Measurements from ENCODE around the gene SPON2. TPM values are rescaled to one million over a fixed set of nuclear protein-coding genes. Genes with fewer than 3 reads are reported as not detected.

The SPON2 gene
- total RNA-seq, 3 donors from 2014 or later (not counting 1 experiment from before 2014, with no cell fraction given) = 1,124 to 1,574 (median 1,339) TPM

GRCh38 chr4:1195109-1195671, 22.8 kb upstream of the SPON2 start:
- TF ChIP-seq, protein P1, sequence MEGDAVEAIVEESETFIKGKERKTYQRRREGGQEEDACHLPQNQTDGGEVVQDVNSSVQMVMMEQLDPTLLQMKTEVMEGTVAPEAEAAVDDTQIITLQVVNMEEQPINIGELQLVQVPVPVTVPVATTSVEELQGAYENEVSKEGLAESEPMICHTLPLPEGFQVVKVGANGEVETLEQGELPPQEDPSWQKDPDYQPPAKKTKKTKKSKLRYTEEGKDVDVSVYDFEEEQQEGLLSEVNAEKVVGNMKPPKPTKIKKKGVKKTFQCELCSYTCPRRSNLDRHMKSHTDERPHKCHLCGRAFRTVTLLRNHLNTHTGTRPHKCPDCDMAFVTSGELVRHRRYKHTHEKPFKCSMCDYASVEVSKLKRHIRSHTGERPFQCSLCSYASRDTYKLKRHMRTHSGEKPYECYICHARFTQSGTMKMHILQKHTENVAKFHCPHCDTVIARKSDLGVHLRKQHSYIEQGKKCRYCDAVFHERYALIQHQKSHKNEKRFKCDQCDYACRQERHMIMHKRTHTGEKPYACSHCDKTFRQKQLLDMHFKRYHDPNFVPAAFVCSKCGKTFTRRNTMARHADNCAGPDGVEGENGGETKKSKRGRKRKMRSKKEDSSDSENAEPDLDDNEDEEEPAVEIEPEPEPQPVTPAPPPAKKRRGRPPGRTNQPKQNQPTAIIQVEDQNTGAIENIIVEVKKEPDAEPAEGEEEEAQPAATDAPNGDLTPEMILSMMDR (IDR thresholded peaks at IDR 0.05) = no peak
- Mint-ChIP-seq H3K27ac (no peak overlapping the region), H3K36me3 (peaks cover 9% of the 10 kb centered on the region), H3K4me1 (peaks cover 42 to 56% of the 10 kb centered on the region in 2 donors), H3K4me3 (no peak overlapping the region), H3K9me3 (no peaks in the 10 kb centered on the region), H3K27me3 (ENCODE audit: low read depth in 2 of 2) (no peaks in the 10 kb centered on the region)
- no peak for ATAC-seq
- Histone ChIP-seq H3K4me3 (ENCODE audit: low read length) (no peak overlapping the region), H3K9me3 (ENCODE audit: control insufficient read depth, insufficient read depth, low read length) (no peaks in the 10 kb centered on the region), H3K36me3 (ENCODE audit: control insufficient read depth, insufficient read depth, low read length) (peaks cover 28% of the 10 kb centered on the region), H3K4me1 (ENCODE audit: control insufficient read depth, insufficient read depth, low read length) (peaks cover 68% of the 10 kb centered on the region), H3K27ac (ENCODE audit: low read length) (no peak overlapping the region), H3K27me3 (ENCODE audit: control insufficient read depth, insufficient read depth, low read length) (no peaks in the 10 kb centered on the region)
- WGBS (ENCODE audit: insufficient coverage) = 94% methylated on average over 29 of the region's 29 CpGs
- DNase-seq = peak in 1 of 2 donors; percentile 13
- intact Hi-C loops (cut with micrococcal nuclease) = no loop called here

DNA sequence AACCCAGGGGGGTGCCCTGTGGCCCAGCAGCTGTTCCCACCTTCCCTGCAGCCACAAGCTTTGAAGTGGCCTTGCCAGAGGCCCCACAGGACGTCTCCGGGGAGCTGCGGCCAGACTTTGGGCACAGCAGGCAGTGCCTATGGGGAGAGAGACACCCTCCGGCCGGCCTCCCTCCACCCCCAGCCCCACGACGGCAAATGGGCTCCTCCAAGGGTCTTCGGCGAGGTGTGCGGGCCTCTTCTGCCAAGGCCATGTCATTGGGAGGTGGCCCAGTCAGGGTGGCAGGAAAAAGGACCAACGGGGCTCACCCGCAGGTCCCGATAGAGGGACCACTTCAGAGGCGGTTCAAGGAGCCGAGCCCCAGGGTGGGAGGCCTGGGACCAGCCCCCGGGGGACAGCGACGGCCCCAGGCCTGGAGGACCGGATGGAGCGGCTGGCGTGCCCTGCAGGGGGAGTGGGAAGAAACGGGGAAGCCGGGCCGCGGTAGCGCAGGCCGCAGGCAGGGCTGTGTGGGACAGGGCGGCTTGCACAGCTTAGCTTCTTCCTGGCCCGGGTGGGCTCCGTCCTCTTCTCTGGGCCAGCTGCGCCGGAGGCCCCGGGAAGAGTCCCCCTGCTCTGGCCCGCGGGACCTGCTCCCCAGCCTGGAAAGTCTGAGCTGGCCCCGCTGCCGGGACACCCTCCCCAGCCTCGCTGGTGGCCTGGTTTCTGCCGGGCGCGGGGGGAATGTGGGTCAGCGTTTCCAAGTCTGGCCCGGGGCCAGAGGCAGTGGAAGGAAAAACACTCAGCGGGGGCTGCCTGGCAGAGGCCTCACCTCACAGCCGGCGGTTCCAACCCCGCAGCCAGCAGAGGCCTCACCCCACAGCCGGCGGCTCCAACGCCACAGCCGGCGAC, 21.9 kb upstream of the SPON2 start:
- peak overlapping the region; percentile 52 for H3K27ac ChIP-seq (ENCODE audit: low read length)
- no peaks in the 10 kb centered on the region for H3K9me3 ChIP-seq (ENCODE audit: control insufficient read depth, insufficient read depth, low read length)
- 87% methylated on average over 52 of the region's 52 CpGs for WGBS (ENCODE audit: insufficient coverage)
- ATAC-seq = peak in 1 of 3 donors; percentile 15
- Mint-ChIP-seq H3K4me3 (no peak overlapping the region), H3K9me3 (no peaks in the 10 kb centered on the region), H3K27ac (peak overlapping the region in 1 of 2 donors; percentile 65), H3K36me3 (peaks cover 9% of the 10 kb centered on the region), H3K27me3 (ENCODE audit: low read depth in 2 of 2) (no peaks in the 10 kb centered on the region), H3K4me1 (peaks cover 35 to 50% of the 10 kb centered on the region in 2 donors)
- intact Hi-C loops (cut with micrococcal nuclease) = no loop called here
- H3K4me1 ChIP-seq (ENCODE audit: control insufficient read depth, insufficient read depth, low read length) = peaks cover 58% of the 10 kb centered on the region
- peaks cover 27% of the 10 kb centered on the region for H3K36me3 ChIP-seq (ENCODE audit: control insufficient read depth, insufficient read depth, low read length)
- no peaks in the 10 kb centered on the region for H3K27me3 ChIP-seq (ENCODE audit: control insufficient read depth, insufficient read depth, low read length)
- TF ChIP-seq, protein P1 (IDR thresholded peaks at IDR 0.05) = no peak
- peak; percentile 2 to 15 for DNase-seq
- no peak overlapping the region for H3K4me3 ChIP-seq (ENCODE audit: low read length)

DNA sequence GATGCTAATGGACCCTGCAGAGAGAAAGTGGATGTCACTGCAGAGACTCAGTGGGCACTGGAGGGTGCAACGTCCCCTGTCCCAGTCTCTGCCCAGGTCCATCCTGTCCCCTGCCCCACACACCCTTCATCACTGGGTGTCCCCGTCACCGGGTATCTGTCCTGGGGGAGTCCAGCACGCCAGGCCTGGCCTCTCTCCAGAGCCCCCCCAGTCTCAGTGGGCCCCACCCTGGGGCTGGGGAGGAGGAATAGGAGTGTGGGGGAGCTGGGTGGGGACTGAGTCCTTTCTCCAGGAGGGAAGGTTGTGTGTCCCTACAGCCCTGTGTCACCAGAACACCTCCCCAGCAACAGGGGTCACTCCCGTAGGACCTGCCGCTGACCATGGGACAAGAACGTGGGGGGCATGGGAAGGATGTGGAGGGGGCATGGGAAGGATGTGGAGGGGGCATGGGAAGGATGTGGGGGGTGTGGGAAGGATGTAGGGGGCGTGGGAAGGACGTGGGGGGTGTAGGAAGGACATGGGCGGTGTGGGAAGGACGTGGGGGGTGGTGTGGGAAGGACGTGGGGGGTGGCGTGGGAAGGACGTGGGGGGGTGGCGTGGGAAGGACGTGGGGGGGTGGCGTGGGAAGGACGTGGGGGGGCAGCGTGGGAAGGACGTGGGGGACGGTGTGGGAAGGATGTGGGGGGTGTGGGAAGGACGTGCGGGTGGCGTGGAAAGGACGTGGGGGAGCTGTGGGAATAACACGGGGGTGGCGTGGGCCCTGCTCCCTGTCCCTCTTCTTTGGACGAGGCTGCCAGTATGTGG, 21.0 kb upstream of the SPON2 start:
- peaks cover 50% of the 10 kb centered on the region for H3K4me1 ChIP-seq (ENCODE audit: control insufficient read depth, insufficient read depth, low read length)
- peak overlapping the region; percentile 52 for H3K27ac ChIP-seq (ENCODE audit: low read length)
- H3K4me1 Mint-ChIP-seq = peaks cover 37 to 53% of the 10 kb centered on the region in 2 donors
- TF ChIP-seq, protein P1 (IDR thresholded peaks at IDR 0.05) = no peak
- H3K27me3 Mint-ChIP-seq (ENCODE audit: low read depth in 2 of 2) = no peaks in the 10 kb centered on the region
- ATAC-seq (peak; percentile 21 to 30 (median 30)), DNase-seq (peak; percentile 7 to 15)
- intact Hi-C loops (cut with micrococcal nuclease) = no loop called here
- 42% methylated on average over 16 of the region's 28 CpGs for WGBS (ENCODE audit: insufficient coverage)
- H3K9me3 Mint-ChIP-seq = no peaks in the 10 kb centered on the region
- H3K36me3 ChIP-seq (ENCODE audit: control insufficient read depth, insufficient read depth, low read length) = peaks cover 24% of the 10 kb centered on the region
- no peak overlapping the region for H3K4me3 Mint-ChIP-seq
- no peak overlapping the region for H3K4me3 ChIP-seq (ENCODE audit: low read length)
- H3K27me3 ChIP-seq (ENCODE audit: control insufficient read depth, insufficient read depth, low read length) = no peaks in the 10 kb centered on the region
- no peaks in the 10 kb centered on the region for H3K9me3 ChIP-seq (ENCODE audit: control insufficient read depth, insufficient read depth, low read length)
- H3K27ac Mint-ChIP-seq = peak overlapping the region; percentile 43 to 65
- H3K36me3 Mint-ChIP-seq = peaks cover 7% of the 10 kb centered on the region

Measured in natural killer cell (primary cell).